HuH-7.5 (cell line): ENCODE results near the gene PIP5K1B.
"Not testable (repeated sequence)": the region's sequence is repeated elsewhere in the genome, so short reads cannot be mapped to it uniquely, and the experiment has no call there.

Experiments
- DNase-seq: peaks from one replicate; pipeline ENCODE4 v3.0.0; 2011; ENCODE audit warnings: low spot score

The PIP5K1B gene

DNA sequence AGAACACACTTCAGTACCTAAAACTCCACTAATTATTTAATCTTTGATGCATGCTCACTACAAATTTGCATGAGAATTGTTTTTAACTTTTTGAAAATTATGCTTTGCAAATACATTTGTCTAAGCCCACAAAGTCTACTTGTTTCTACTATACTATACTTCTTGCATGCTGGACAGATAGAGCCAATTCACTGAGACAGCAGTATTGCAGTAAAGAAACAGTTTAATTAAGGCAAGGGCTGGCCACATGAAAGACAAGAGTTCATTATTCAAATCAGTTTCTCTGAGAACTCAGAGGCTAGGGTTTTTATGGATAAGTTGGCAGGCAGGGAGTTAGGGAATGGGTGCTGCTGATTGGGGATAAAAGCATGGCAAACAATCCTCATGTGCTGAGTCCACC is 324.5 kb downstream of the PIP5K1B start:
- DNase-seq = no peak

DNA sequence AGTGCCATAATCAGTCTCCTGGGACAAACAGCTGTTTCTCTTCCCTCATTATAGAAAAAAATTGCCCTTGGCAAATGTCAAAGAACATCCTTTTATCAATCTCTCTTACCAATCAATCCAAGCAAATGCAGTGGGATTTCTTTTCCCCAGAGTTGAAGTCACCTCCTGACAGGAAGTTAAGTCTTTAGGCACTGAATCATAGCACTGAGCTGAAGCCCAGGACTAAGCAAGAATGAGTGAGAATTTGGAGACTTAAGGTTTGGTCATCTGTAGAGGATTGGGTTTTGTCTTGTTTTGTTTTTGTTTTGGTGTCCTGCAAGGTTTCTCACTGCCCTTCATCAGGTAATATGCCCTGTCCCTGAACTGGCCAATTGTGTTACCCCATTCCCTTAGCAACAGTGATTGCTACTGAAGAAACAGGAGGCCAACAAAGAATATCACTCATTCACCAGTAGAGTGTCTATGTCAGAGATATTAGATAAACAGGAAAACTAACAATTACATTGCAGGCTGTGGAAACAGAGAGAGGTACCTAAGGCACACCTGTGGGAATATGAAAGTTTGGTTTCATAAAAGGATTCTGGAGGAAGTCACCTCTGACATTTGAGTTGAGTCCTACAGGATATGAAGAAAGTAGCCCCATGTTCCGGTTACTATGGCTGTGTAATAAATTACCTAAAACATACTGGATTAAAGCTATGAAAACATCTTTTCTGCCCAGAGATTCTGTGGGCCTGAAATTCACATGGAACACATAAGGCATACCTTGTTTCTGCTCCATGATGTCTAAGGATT is 326.0 kb downstream of the PIP5K1B start:
- DNase-seq = no peak

DNA sequence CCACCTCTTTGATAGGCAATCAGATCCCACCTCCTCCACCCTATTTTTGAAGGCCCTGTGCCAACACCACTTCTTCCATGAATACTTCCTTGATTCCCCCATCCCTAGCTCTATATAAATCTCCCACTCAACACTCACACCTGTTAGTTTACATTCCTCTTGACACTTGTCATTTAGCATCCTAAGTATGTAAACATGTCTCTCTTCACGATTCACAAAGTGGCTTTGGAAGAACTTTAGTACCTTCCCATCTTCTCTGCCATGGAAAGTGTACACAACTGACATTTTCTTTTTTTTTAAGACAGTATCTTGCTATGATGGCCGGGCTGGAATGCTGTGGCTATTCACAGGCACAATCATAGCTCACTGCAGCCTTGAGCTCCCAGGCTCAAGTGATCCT is 329.0 kb downstream of the PIP5K1B start:
- no peak for DNase-seq

DNA sequence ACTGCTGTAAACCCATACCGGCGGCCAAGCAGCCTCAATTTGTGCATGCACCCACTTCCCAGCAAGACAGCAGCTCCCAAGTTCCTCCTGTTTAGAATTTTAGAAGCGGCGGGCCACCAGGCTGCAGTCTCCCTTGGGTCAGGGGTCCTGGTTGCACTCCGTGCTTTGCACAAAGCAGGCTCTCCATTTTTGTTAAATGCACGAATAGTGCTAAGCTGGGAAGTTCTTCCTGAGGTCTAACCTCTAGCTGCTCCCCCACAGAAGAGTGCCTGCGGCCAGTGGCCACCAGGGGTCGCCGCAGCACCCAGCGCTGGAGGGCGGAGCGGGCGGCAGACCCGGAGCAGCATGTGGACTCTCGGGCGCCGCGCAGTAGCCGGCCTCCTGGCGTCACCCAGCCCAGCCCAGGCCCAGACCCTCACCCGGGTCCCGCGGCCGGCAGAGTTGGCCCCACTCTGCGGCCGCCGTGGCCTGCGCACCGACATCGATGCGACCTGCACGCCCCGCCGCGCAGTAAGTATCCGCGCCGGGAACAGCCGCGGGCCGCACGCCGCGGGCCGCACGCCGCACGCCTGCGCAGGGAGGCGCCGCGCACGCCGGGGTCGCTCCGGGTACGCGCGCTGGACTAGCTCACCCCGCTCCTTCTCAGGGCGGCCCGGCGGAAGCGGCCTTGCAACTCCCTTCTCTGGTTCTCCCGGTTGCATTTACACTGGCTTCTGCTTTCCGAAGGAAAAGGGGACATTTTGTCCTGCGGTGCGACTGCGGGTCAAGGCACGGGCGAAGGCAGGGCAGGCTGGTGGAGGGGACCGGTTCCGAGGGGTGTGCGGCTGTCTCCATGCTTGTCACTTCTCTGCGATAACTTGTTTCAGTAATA is 330.6 kb downstream of the PIP5K1B start, which contains the start of gene FXN:
TSS of gene FXN (plus strand) at position 315 of the 871 bp plus-strand sequence. CDS start at position 346, 31 bp downstream.
- DNase-seq = peak; percentile 84

DNA sequence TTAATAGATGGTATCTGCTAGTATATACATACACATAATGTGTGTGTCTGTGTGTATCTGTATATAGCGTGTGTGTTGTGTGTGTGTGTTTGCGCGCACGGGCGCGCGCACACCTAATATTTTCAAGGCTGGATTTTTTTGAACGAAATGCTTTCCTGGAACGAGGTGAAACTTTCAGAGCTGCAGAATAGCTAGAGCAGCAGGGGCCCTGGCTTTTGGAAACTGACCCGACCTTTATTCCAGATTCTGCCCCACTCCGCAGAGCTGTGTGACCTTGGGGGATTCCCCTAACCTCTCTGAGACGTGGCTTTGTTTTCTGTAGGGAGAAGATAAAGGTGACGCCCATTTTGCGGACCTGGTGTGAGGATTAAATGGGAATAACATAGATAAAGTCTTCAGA is 331.3 kb downstream of the PIP5K1B start:
- peak; percentile 38 for DNase-seq

DNA sequence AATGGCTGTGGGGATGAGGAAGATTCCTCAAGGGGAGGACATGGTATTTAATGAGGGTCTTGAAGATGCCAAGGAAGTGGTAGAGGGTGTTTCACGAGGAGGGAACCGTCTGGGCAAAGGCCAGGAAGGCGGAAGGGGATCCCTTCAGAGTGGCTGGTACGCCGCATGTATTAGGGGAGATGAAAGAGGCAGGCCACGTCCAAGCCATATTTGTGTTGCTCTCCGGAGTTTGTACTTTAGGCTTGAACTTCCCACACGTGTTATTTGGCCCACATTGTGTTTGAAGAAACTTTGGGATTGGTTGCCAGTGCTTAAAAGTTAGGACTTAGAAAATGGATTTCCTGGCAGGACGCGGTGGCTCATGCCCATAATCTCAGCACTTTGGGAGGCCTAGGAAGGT is 331.8 kb downstream of the PIP5K1B start:
- no peak for DNase-seq

DNA sequence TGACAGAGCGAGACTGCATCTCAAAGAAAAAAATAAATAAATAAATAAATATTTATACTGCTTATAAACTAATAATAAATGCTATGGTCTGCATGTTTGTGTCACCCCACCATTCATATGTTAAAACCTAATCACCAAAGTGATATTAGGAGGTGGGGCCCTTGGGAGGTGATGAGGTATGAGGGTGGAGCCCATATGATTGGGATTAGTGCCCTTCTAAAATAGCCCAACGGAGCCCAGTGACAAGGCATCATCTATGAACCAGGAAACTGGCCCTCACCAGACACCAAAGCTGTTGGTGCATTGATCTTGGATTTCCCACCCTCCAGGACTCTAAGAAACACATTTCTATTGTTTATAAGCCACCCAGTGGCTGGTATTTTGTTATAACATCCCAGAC is 335.6 kb downstream of the PIP5K1B start:
- no peak for DNase-seq

DNA sequence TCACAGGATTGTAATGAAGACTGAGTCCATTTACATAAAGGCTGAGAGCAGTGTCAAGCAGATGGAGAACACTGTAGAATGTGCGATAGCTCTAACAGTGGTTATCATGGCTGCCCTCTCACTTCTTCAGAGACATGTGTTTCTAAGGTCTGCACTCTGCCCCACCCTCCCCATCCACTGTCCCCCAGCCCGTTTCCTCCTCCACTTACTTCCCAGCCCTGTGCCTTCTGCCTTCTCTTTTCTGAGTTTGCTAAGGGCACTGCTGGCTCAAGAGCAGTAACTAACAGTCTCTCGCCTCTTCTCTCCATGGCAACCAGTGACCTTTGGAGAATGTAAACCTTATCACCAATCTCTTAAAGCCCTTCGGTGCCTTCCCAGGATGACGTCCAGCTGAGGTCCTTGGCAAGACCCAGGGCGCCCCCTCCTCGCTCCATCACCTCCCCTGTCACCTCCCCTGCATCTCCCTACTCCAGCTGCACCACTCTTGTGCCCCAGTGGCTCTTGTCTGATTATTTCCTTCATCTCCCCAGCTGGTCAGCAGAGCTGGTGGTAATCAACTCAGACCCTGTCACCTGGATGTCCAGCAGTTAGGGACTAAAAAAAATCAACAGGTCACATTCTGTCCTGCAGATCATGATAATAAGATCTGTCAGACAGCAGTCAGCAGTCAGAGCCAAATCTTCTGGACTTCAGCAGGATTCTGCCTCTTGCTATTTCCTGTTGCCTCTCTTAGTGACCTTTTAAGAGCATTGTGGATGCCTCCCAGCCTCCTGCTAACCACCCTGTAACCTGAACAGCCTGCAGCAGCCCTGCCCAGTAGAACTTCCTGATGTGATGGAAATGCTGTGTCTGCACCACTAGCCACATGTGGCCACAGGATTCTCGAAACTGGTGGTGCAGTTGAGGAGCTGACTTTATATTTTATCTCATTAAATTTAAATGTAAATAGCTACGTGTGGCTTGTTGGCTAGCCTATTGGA is 339.5 kb downstream of the PIP5K1B start:
- no peak for DNase-seq

DNA sequence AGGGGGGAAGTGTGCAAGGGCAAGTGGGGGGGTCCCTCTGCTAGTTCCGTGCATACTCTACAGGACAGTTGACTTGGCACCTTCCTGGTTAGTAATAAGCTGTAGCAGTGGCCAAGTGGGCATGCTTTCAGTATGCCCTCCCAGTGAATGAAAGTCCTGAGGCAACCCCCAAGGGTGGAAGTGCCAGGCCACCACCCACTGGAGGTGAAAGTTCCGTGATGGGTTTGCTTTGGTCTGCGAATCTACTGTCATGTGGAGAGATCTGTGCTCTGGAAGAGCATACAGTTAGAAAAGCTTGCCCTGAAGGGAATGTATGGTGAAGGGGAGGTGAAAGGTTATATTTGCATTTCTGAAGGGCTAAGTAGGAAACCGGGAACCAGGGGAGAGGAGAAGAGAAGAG is 340.8 kb downstream of the PIP5K1B start:
- no peak for DNase-seq

DNA sequence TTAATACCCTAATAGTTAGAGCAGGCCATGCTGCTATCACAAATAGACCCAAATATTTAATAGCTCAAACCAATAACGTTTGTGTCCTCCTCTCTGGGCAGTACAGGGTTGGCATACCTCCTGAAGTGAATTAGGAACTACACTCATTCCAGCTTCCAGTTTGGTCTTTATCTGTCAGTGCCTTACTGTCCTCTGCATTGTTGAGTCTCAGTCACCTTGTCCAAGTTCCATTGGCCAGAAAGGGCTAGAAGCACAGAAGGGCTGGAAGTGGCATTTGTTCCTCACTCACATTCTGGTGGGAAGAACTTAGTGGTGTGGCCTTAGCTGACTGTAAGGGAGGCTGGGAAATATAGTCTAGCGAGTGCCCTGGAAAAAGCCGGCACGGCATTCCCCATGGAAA is 341.7 kb downstream of the PIP5K1B start:
- DNase-seq = no peak

DNA sequence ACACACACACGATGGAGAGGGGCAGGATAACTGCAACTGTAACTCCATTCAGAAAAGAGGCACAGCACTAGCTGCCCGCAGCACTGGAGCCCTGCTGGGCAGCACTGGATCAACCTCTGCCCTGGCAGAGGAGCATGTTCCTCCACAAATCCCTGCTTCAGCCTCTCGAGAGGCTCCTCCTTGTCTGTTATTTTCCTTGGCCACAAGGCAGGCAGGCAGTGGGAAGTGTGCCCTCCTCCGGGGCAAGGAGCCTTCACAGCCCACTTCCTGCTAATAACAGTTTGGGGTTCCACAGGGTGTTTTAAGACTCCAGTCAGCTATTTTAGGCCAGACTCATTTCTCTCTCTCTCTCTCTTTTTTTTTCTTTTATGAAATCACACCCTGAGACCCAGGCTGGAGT is 342.3 kb downstream of the PIP5K1B start:
- no peak for DNase-seq

DNA sequence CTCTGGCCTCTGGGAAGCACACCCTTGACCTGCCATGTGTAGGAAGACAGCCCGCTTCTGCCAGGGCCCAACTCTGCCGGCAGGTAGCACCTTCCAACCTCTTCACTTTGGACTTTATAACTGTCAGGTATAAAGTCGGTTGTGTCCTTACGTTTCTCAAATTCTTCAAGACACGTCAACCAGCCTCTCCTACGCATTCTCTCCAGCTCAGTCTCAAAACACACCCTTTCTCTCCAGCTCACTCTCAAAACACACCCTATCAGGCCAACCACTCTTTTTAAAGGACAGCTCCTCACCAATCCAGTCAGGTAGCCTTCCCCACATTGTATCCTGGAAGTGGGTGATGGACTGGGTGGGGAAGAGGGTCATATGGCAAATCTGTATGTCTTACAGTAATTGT is 344.1 kb downstream of the PIP5K1B start:
- no peak for DNase-seq

DNA sequence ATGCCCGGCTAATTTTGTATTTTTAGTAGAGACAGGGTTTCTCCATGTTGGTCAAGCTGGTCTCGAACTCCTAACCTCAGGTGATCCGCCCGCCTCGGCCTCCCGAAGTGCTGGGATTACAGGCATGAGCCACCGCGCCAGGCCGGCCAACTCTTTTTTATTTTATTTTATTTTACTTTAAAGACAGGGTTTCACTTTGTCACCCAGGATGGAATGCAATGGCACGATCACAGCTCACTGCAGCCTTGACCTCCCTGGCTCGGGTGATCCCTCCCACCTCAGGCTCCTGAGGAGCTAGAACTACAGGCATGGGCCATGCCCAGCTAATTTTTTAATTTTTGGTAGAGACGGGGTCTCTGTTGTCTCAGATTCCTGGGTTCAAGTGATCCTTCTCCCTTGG is 345.9 kb downstream of the PIP5K1B start:
- DNase-seq = not testable (repeated sequence)

DNA sequence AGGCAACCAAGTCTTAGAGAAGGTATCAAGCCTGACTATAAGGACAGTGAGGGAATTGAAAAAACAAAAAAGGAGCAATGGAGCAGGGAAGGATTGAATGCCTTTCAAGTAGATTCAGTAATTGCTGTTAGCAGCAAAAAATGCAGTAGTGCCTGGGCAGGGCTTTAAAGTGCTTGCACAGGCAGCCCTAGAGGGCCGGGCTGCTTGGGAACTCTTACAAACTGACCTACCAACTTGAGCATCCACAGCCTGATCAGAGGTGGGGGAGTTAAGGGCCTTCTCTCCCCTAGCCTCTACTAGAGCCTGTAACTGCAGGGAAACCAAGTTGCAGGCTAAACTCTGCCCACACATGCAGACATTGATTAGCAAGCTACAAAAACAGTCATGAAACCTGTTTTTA is 349.9 kb downstream of the PIP5K1B start:
- no peak for DNase-seq

DNA sequence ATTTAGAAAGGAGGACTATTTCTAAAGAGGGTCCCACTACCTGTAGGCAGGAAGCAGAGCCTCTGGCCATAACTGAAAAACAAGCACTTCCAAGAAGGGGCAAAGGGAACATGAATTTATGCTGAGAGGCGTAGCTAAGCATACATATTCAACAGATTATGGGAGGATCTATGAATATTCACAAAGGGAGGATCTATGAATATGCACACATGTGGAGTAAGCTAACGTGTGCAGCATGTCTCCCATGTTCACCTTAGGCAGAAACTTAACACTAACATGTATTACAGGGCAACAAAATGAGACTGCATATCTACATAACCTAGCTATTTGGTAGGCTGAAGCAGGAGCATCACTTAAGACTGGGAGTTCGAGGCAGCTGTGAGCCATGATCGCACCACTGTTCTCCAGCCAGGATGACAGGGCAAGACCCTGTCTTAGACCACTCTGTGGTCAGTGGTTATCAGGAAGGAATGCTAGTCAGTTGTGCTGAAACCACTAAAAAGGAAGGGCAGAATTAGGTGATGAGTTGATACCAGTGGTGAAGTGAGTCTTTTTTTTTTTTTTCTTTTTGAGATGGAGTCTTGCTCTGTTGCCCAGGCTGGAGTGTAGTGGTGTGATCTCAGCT is 351.3 kb downstream of the PIP5K1B start:
- DNase-seq = no peak

DNA sequence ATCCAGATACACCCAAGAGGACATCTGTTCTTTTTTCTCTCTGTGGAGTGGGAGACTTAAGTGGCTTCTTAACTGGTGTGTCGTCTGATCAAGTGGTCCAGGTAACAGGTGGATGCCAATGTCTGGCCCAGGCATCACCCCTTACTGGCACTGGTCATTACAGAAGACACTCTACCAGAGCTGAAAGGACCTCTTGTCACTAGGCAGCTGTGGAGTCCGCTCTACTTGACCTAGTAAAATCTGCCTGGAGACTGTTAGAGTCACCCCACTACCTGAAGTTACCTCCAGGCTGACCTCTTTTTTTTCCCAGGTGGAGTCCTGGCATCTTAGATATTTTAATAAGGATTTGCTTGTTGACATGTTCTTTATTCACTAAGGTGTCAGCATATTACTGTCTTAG is 353.1 kb downstream of the PIP5K1B start:
- DNase-seq = no peak
